Activated naive CD8-positive, alpha-beta T cell treated with anti-CD3 and anti-CD28 coated beads for 36 hours (primary cell): ENCODE results near the gene NUDT9. TPM values are rescaled to one million over a fixed set of nuclear protein-coding genes. Genes with fewer than 3 reads are reported as not detected.
"Not testable (repeated sequence)": the region's sequence is repeated elsewhere in the genome, so short reads cannot be mapped to it uniquely, and the experiment has no call there.

ENCODE experiments used
- DNase-seq: peaks from one replicate; pipeline ENCODE4 v3.0.0; 2021
- H3K27ac Mint-ChIP-seq: one replicate; pipeline ENCODE4 v1.8.0; 2022; ENCODE audit warnings: mild to moderate bottlenecking, moderate library complexity, mixed read lengths
- H3K27me3 Mint-ChIP-seq: one replicate; pipeline ENCODE4 v1.8.0; 2022; ENCODE audit warnings: mild to moderate bottlenecking, mixed read lengths
- H3K36me3 Mint-ChIP-seq: one replicate; pipeline ENCODE4 v1.8.0; 2021; ENCODE audit warnings: mild to moderate bottlenecking, mixed read lengths
- H3K4me1 Mint-ChIP-seq: one replicate; pipeline ENCODE4 v1.8.0; 2021; ENCODE audit warnings: mixed read lengths
- H3K4me3 Mint-ChIP-seq: one replicate; pipeline ENCODE4 v1.8.0; 2022; ENCODE audit warnings: mild to moderate bottlenecking, moderate library complexity, mixed read lengths
- H3K9me3 Mint-ChIP-seq: one replicate; pipeline ENCODE4 v1.8.0; 2022; ENCODE audit warnings: mixed read lengths
- total RNA-seq, 2 experiments: library from RNA; stranded (reverse); gene quantifications; one replicate each; pipeline ENCODE4 v1.2.3, GENCODE V29; 2021

NUDT9 gene
- total RNA-seq, 2 experiments from 2014 or later: 13.4 to 13.6 TPM

DNA sequence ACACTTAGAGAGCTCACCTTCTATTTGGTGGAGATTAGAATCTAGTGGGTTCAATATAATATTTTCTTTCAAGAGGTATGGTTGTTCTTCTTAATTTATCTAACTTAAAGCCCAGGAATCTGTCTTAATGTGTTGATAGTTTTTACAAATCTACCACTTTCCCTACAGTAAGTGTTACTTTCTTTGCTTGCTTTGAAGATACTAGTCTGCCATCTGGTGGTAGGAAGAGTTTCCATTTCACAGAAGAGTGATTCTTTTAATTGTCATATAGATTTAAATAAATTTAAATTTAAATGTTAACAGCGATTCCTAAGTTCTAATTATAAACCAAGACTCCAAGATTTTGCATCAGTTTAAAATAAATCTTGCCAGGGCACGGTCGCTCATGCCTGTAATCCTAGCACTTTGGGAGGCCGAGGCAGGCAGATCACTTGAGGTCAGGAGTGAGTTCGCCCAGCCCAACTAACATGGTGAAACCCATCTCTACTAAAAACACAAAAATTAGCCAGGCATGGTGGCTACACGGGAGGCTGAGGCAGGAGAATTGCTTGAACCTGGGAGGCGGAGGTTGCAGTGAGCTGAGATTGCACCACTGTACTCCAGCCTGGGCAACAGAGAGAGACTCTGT is 43.5 kb downstream of the NUDT9 start:
- Mint-ChIP-seq H3K36me3 (no peaks in the 10 kb centered on the region), H3K27me3 (no peaks in the 10 kb centered on the region), H3K27ac (no peak overlapping the region), H3K9me3 (no peaks in the 10 kb centered on the region), H3K4me1 (peaks cover 2% of the 10 kb centered on the region), H3K4me3 (no peak overlapping the region)
- no peak for DNase-seq

DNA sequence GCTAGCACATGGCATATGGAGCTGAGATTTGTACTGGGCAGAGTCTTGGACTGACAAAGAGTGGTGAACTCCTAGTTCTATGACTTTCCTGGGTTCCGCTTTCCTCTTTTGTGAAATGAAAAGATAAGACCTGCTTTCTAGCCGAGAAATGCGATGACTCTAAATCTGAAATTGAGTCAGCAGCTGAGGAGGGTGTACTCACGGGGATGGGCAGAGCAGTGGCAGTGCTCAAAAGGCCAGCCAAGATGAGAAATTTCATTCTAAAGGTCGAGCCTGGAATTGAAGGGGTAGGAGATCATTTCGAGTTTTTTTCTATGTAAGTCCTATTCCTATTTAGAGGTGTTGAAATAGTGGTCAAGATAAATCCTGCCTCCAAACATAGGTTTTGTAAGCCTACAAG is 47.0 kb downstream of the NUDT9 start:
- H3K4me3 Mint-ChIP-seq: no peak overlapping the region
- H3K9me3 Mint-ChIP-seq: no peaks in the 10 kb centered on the region
- H3K27me3 Mint-ChIP-seq: no peaks in the 10 kb centered on the region
- no peak overlapping the region for H3K27ac Mint-ChIP-seq
- no peaks in the 10 kb centered on the region for H3K36me3 Mint-ChIP-seq
- peaks cover 2% of the 10 kb centered on the region for H3K4me1 Mint-ChIP-seq
- no peak for DNase-seq

DNA sequence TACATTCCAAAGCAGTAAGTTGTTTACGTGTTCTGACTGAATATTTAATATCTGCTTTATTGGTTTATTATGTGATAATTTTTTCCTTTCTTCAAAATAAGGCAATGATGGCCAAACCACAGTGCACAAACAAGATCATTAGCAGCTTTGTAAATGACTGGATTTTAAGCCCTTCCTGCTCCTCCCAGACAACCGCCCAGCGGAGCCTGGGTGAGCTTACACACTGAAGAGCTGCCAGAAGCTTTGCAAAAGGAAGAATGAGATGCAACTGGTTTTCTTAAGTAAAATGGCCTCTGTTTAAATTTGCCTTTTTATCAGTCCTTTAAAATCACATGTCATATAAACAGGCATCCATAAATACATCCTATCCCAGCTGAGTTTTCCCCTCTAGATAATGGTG is 54.6 kb downstream of the NUDT9 start:
- Mint-ChIP-seq H3K27me3 (no peaks in the 10 kb centered on the region), H3K4me3 (no peak overlapping the region), H3K9me3 (no peaks in the 10 kb centered on the region), H3K36me3 (peaks cover 4% of the 10 kb centered on the region), H3K4me1 (no peaks in the 10 kb centered on the region), H3K27ac (no peak overlapping the region)
- DNase-seq: no peak

DNA sequence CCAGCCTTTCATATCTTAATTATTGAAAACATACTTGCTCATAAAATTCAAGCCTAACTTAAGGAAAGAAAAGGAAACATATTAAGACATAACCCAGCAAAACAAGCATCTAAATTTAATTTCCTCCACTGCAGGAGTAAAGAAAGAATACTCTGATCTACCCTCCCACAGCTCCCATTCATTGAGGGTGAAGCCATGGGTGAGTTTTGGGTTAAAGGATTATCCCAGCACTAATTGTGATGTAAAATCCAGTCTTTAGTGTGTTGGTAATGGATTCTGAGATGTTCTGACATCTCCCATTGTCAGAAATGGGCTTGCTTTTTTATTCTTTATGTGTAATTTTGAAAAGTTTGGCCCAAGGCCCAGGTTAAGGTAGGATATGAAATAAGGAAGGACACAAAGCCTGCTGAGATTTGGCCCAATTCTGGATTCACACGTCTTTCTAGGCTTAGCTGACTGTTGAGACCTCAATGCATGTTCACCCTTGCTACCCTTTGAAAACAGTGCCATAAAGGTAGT is 56.4 kb downstream of the NUDT9 start:
- H3K36me3 Mint-ChIP-seq: peaks cover 9% of the 10 kb centered on the region
- H3K27ac Mint-ChIP-seq: no peak overlapping the region
- no peaks in the 10 kb centered on the region for H3K4me1 Mint-ChIP-seq
- peaks cover 3% of the 10 kb centered on the region for H3K9me3 Mint-ChIP-seq
- no peak for DNase-seq
- no peaks in the 10 kb centered on the region for H3K27me3 Mint-ChIP-seq
- no peak overlapping the region for H3K4me3 Mint-ChIP-seq

DNA sequence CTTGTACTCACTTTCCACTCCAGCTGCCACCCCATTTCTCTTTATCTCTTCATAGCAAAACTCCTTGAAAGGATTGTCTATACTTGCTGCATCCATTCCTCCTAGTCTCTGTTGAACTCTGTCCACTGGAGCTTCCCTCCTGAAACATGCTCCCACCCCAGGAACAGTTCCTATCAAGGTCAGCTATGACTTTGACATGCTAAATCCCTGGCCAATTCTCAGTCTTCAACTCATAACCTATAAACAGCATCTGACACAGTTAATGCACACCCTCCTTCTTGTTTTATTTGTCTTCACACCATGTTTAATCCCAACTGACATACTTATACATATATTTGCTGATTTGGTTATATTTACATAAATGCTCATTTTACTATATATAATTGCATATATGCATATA is 59.0 kb downstream of the NUDT9 start:
- Mint-ChIP-seq H3K27ac (no peak overlapping the region), H3K4me1 (no peaks in the 10 kb centered on the region), H3K27me3 (no peaks in the 10 kb centered on the region), H3K4me3 (no peak overlapping the region), H3K36me3 (peaks cover 10% of the 10 kb centered on the region), H3K9me3 (peaks cover 5% of the 10 kb centered on the region)
- DNase-seq: no peak

DNA sequence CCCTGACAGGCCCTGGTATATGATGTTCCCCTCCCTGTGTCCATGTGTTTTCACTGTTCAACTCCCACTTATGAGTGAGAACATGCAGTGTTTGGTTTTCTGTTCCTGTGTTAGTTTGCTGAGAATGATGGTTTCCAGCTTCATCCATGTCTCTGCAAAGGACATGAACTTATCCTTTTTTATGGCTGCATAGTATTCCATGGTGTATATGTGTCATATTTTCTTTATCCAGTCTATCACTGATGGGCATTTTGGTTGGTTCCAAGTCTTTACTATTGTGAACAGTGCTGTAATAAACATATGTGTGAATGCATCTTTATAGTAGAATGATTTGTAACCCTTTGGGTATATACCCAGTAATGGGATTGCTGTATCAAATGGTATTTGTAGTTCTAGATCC is 60.9 kb downstream of the NUDT9 start:
- H3K27me3 Mint-ChIP-seq: not testable (repeated sequence)

DNA sequence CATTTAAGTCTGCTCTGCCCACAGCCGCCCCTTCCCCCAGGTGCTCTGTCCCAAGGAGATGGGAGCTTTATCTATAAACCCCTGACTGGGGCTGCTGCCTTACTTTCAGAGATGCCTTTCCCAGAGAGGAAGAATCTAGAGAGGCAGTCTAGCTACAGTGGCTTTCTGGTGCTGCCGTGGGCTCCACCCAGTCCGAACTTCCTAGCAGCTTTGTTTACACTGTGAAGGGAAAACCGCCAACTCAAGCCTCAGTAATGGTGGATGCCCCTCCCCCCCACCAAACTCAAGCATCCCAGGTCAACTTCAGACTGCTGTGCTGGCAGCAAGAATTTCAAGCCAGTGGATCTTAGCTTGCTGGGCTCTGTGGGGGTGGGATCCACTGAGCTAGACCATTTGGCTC is 66.3 kb downstream of the NUDT9 start:
- not testable (repeated sequence) for H3K9me3 Mint-ChIP-seq, DNase-seq, H3K27me3 Mint-ChIP-seq, H3K4me3 Mint-ChIP-seq, H3K27ac Mint-ChIP-seq, H3K4me1 Mint-ChIP-seq
- H3K36me3 Mint-ChIP-seq: peaks cover 15% of the 10 kb centered on the region

More for the DNA sequence above, 60.9 kb downstream of the NUDT9 start:
- not testable (repeated sequence) for H3K4me3 Mint-ChIP-seq, H3K27ac Mint-ChIP-seq, DNase-seq, H3K4me1 Mint-ChIP-seq, H3K9me3 Mint-ChIP-seq
- peaks cover 16% of the 10 kb centered on the region for H3K36me3 Mint-ChIP-seq

DNA sequence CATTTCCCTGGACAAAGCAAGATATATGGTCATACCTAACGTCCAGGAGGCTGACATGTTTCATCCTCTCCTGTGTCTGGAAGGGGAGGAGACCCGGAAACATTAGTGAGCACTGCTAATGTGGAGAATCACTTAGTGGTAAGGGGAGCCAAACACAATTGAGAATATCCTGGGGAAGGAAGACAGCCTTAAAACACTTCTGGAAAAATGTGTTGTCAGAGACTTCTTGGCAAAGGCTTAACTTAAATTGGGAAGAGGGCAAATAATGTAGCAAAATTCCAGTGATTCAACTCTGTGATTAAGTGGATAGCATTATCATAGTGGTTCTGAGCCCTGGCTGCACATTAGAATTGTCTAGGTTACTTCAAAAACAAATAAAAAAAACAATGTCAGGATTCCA is 67.3 kb downstream of the NUDT9 start:
- no peaks in the 10 kb centered on the region for H3K27me3 Mint-ChIP-seq
- DNase-seq: no peak
- peaks cover 2% of the 10 kb centered on the region for H3K9me3 Mint-ChIP-seq
- no peak overlapping the region for H3K27ac Mint-ChIP-seq
- no peaks in the 10 kb centered on the region for H3K4me1 Mint-ChIP-seq
- H3K36me3 Mint-ChIP-seq: peaks cover 9% of the 10 kb centered on the region
- H3K4me3 Mint-ChIP-seq: no peak overlapping the region

DNA sequence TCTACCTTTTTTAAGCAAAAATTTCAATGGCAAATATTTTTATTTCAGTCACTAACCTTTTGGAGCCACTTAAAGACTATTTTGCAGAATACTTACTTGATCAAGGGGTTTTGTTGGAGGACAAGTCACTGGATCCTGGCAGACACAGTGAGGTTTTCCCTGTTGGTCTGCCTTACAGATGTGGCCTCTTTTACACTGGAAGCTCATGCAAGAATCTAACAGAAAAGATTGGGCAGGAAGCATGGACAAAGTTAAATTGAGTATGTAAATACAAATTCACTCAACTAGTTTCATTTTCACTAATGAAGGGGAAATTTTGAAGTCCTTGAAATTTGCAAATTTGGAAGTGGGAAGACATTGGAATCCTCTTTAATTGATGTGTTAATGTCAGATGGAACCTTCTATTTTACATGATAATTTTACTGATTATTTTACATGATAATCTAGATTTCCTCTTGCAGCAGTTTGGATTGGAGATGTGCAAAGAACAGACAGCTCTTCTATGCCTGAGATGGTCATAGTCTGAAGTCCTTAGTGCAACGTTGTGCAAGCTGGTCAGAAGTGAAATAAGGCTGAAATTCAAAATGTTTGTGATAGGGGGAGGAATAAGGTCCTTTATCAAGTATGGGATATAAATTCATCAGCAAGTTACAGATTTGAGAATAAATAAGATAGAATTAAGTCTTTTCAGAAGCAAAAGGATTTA is 68.4 kb downstream of the NUDT9 start:
- Mint-ChIP-seq H3K4me3 (no peak overlapping the region), H3K9me3 (peaks cover 2% of the 10 kb centered on the region), H3K27ac (no peak overlapping the region), H3K4me1 (no peaks in the 10 kb centered on the region), H3K27me3 (no peaks in the 10 kb centered on the region), H3K36me3 (peaks cover 9% of the 10 kb centered on the region)
- no peak for DNase-seq

DNA sequence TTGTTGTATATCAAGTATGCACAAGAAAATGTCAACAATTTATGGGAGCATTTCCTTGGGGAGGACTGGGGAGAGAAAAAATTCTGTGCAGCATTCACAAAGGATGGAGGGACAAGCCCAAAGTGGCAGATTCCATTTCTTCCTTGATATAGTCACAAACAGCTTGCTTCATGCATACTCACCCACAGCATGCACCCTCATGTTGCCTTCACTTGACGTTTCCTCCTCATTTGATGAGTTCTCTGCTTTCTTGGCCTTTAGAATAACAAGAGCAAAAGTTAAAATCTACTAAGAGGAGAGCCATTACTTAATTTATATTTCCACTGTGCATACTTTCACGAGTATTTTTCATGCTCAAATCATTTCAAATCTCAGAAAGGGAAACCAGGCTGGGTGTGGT is 69.1 kb downstream of the NUDT9 start:
- H3K9me3 Mint-ChIP-seq: no peaks in the 10 kb centered on the region
- H3K27me3 Mint-ChIP-seq: no peaks in the 10 kb centered on the region
- DNase-seq: no peak
- H3K4me1 Mint-ChIP-seq: no peaks in the 10 kb centered on the region
- no peak overlapping the region for H3K4me3 Mint-ChIP-seq
- peaks cover 9% of the 10 kb centered on the region for H3K36me3 Mint-ChIP-seq
- no peak overlapping the region for H3K27ac Mint-ChIP-seq

DNA sequence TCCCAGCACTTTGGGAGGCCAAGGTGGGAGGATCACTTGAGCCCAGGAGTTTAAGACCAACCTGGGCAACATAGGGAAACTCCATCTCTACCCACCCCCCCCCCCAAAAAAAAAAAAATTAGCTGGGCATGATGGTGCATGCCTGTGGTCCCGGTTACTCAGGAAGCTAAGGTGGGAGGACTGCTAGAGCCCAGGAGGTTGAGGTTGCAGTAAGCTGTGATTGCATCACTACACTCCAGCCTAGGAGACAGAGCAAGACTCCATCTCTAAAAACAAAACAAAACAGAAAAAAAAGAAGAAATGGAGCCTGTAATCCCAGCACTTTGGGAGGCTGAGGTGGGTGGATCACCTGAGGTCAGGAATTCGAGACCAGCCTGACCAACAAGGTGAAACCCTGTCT is 69.5 kb downstream of the NUDT9 start:
- not testable (repeated sequence) for H3K27ac Mint-ChIP-seq, H3K9me3 Mint-ChIP-seq, H3K27me3 Mint-ChIP-seq, H3K4me3 Mint-ChIP-seq, H3K4me1 Mint-ChIP-seq, DNase-seq, H3K36me3 Mint-ChIP-seq

DNA sequence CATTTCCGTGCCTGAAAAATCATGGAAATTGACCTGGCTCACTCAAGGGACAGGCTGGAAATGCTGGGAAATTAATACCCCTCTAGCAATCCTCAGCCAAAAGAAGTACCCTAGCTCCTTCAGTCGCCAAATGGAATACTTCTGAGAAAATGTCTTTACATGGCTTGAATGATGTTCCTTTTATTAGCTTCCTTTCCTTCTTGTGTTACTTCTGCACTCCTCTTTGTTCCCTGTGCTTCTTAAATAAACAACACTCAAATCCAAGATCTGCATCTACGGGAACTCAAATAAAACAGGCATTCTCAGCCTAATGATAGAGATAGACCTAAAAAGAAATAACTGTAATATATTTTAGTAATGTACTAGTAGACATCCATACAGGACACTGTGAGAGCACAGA is 70.7 kb downstream of the NUDT9 start:
- H3K27ac Mint-ChIP-seq: no peak overlapping the region
- no peaks in the 10 kb centered on the region for H3K9me3 Mint-ChIP-seq
- DNase-seq: no peak
- H3K27me3 Mint-ChIP-seq: no peaks in the 10 kb centered on the region
- H3K36me3 Mint-ChIP-seq: peaks cover 4% of the 10 kb centered on the region
- no peaks in the 10 kb centered on the region for H3K4me1 Mint-ChIP-seq
- no peak overlapping the region for H3K4me3 Mint-ChIP-seq

DNA sequence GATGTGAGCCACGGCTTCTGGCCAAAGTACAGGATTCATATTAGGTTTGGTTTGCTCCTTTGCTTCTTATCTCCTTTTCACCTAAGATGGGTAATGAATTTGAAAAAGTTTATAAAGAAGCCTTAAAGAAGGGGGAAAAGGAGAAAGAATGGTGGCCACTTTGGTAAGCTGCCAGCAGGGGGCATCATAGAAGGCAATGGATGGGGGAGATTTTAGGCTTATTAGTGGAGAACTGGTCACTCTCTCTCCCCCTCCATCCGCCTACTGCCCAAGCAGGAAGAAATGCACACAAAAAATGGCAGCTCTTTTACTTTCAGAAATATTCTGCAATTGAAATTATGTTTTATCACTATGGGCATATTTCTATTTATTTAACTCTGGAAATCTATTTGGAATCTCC is 74.8 kb downstream of the NUDT9 start:
- peaks cover 2% of the 10 kb centered on the region for H3K4me1 Mint-ChIP-seq
- no peak for DNase-seq
- no peak overlapping the region for H3K4me3 Mint-ChIP-seq
- H3K27ac Mint-ChIP-seq: no peak overlapping the region
- no peaks in the 10 kb centered on the region for H3K36me3 Mint-ChIP-seq
- no peaks in the 10 kb centered on the region for H3K9me3 Mint-ChIP-seq
- no peaks in the 10 kb centered on the region for H3K27me3 Mint-ChIP-seq

DNA sequence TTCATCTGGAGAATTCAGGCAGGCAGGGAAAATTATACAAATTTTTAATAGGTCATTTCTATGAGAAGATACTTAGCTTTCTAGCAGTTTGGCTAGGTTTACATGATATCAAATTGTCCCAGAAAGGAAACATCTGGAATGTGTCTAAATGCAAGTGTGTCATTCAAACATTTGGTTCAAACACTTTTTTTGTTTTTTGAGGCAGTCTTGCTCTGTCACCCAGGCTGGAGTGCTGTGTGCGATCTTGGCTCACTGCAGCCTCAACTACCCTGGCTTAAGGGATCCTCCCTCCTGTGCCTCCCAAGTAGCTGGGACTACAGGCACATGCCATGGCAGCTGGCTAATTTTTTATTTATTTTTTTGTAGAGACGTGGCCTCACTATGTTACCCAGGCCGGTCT is 75.2 kb downstream of the NUDT9 start:
- Mint-ChIP-seq H3K9me3 (no peaks in the 10 kb centered on the region), H3K27ac (no peak overlapping the region), H3K36me3 (no peaks in the 10 kb centered on the region)

DNA sequence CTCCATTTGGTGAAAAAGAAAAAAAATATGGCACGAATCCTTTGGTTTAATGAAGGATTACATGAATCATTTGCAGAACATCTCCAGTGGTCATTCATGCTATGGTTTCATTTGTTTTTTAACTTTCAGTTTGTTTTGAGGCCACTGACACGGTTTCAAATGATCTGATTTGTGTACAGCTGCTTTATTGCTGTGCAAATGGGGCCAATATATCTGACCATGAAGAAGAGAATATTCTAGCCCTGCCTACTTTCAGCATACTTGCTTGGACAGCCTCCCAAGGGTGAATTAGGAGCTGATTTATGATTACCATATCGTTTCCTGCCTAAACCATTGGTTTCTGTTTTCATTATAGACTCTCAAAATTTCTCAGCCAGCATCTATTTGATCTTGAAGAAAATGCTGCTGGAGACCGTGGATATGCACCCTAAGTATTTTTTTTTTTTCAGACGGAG is 76.1 kb downstream of the NUDT9 start:
- H3K9me3 Mint-ChIP-seq: no peaks in the 10 kb centered on the region
- no peaks in the 10 kb centered on the region for H3K27me3 Mint-ChIP-seq
- H3K36me3 Mint-ChIP-seq: no peaks in the 10 kb centered on the region
- DNase-seq: no peak
- H3K4me1 Mint-ChIP-seq: peaks cover 2% of the 10 kb centered on the region
- H3K27ac Mint-ChIP-seq: no peak overlapping the region
- H3K4me3 Mint-ChIP-seq: no peak overlapping the region

More for the DNA sequence above, 75.2 kb downstream of the NUDT9 start:
- Mint-ChIP-seq H3K27me3 (no peaks in the 10 kb centered on the region), H3K4me1 (peaks cover 2% of the 10 kb centered on the region), H3K4me3 (no peak overlapping the region)
- DNase-seq: no peak
